ENCODE results near the gene SCAP.

Gene SCAP

GRCh38 chr3:47433796-47434195 is 41.9 kb downstream of the SCAP start:
- Mint-ChIP-seq H3K27ac (no peak overlapping the region), H3K9me3 (no peaks in the 10 kb centered on the region), H3K36me3 (peaks cover 31 to 52% of the 10 kb centered on the region in 2 donors), H3K4me3 (no peak overlapping the region), H3K4me1 (peaks cover 0 to 3% of the 10 kb centered on the region in 2 donors), H3K27me3 (no peaks in the 10 kb centered on the region)
- no peak for DNase-seq
- ATAC-seq (replicated peaks) = peak in 1 of 2 donors; percentile 44

- H3K4me3 Mint-ChIP-seq = no peak overlapping the region
- H3K27me3 Mint-ChIP-seq = no peaks in the 10 kb centered on the region
Observed at GRCh38 chr3:47432673-47433072, 43.1 kb downstream of the SCAP start.

GRCh38 chr3:47431225-47431624 is 44.5 kb downstream of the SCAP start:
- Mint-ChIP-seq H3K27ac (no peak overlapping the region), H3K4me1 (peaks cover 0 to 3% of the 10 kb centered on the region in 2 donors), H3K4me3 (no peak overlapping the region), H3K9me3 (no peaks in the 10 kb centered on the region), H3K27me3 (no peaks in the 10 kb centered on the region), H3K36me3 (peaks cover 24 to 53% of the 10 kb centered on the region in 2 donors)
- DNase-seq (no peak), ATAC-seq (replicated peaks) (no peak)

More at GRCh38 chr3:47432673-47433072, 43.1 kb downstream of the SCAP start:
- no peak overlapping the region for H3K27ac Mint-ChIP-seq
- ATAC-seq (replicated peaks) (no peak), DNase-seq (no peak)
- H3K36me3 Mint-ChIP-seq = peaks cover 27 to 53% of the 10 kb centered on the region in 2 donors
- peaks cover 0 to 3% of the 10 kb centered on the region in 2 donors for H3K4me1 Mint-ChIP-seq
- H3K9me3 Mint-ChIP-seq = no peaks in the 10 kb centered on the region

GRCh38 chr3:47430606-47431005 is 45.1 kb downstream of the SCAP start:
- H3K4me3 Mint-ChIP-seq = no peak overlapping the region
- no peak overlapping the region for H3K27ac Mint-ChIP-seq
- DNase-seq = no peak
- peaks cover 24 to 57% of the 10 kb centered on the region in 2 donors for H3K36me3 Mint-ChIP-seq
- no peaks in the 10 kb centered on the region for H3K27me3 Mint-ChIP-seq
- H3K4me1 Mint-ChIP-seq = peaks cover 0 to 3% of the 10 kb centered on the region in 2 donors
- no peak for ATAC-seq (replicated peaks)
- H3K9me3 Mint-ChIP-seq = no peaks in the 10 kb centered on the region

GRCh38 chr3:47429476-47430270 is 46.1 kb downstream of the SCAP start:
- Mint-ChIP-seq H3K4me1 (peaks cover 0 to 3% of the 10 kb centered on the region in 2 donors), H3K36me3 (peaks cover 26 to 60% of the 10 kb centered on the region in 2 donors), H3K4me3 (no peak overlapping the region), H3K27ac (peak overlapping the region; percentile 60), H3K9me3 (no peaks in the 10 kb centered on the region), H3K27me3 (no peaks in the 10 kb centered on the region)
- ATAC-seq (replicated peaks) = no peak
- DNase-seq = no peak

- Mint-ChIP-seq H3K36me3 (peaks cover 19 to 61% of the 10 kb centered on the region in 2 donors), H3K27ac (peak overlapping the region; percentile 66), H3K4me3 (no peak overlapping the region)
Observed at GRCh38 chr3:47428662-47429061, 47.1 kb downstream of the SCAP start.

GRCh38 chr3:47427866-47428265 is 47.9 kb downstream of the SCAP start:
- H3K9me3 Mint-ChIP-seq = no peaks in the 10 kb centered on the region
- no peak for ATAC-seq (replicated peaks)
- no peak overlapping the region for H3K27ac Mint-ChIP-seq

More at GRCh38 chr3:47428662-47429061, 47.1 kb downstream of the SCAP start:
- Mint-ChIP-seq H3K9me3 (no peaks in the 10 kb centered on the region), H3K27me3 (no peaks in the 10 kb centered on the region), H3K4me1 (peaks cover 0 to 3% of the 10 kb centered on the region in 2 donors)
- ATAC-seq (replicated peaks) (no peak), DNase-seq (no peak)

GRCh38 chr3:47425959-47426358 is 49.8 kb downstream of the SCAP start:
- Mint-ChIP-seq H3K27ac (peak overlapping the region; percentile 62), H3K36me3 (peaks cover 18 to 67% of the 10 kb centered on the region in 2 donors)

More at GRCh38 chr3:47427866-47428265, 47.9 kb downstream of the SCAP start:
- Mint-ChIP-seq H3K36me3 (peaks cover 13 to 62% of the 10 kb centered on the region in 2 donors), H3K4me1 (peaks cover 7 to 8% of the 10 kb centered on the region in 2 donors), H3K4me3 (no peak overlapping the region), H3K27me3 (no peaks in the 10 kb centered on the region)
- no peak for DNase-seq

GRCh38 chr3:47425383-47425778 is 50.4 kb downstream of the SCAP start:
- DNase-seq (no peak), ATAC-seq (replicated peaks) (no peak)
- no peak overlapping the region for H3K4me3 Mint-ChIP-seq
- H3K27me3 Mint-ChIP-seq = no peaks in the 10 kb centered on the region
- H3K27ac Mint-ChIP-seq = peak overlapping the region; percentile 62
- H3K9me3 Mint-ChIP-seq = no peaks in the 10 kb centered on the region
- peaks cover 21 to 65% of the 10 kb centered on the region in 2 donors for H3K36me3 Mint-ChIP-seq
- H3K4me1 Mint-ChIP-seq = peaks cover 20 to 31% of the 10 kb centered on the region in 2 donors

More at GRCh38 chr3:47425959-47426358, 49.8 kb downstream of the SCAP start:
- DNase-seq (no peak), ATAC-seq (replicated peaks) (no peak)
- Mint-ChIP-seq H3K4me3 (no peak overlapping the region), H3K27me3 (no peaks in the 10 kb centered on the region), H3K4me1 (peaks cover 17 to 27% of the 10 kb centered on the region in 2 donors), H3K9me3 (no peaks in the 10 kb centered on the region)

GRCh38 chr3:47424434-47425382 is 51.0 kb downstream of the SCAP start:
- ATAC-seq (replicated peaks) (no peak), DNase-seq (no peak)
- H3K9me3 Mint-ChIP-seq = no peaks in the 10 kb centered on the region
- peak overlapping the region; percentile 87 for H3K27ac Mint-ChIP-seq
- no peaks in the 10 kb centered on the region for H3K27me3 Mint-ChIP-seq
- H3K4me1 Mint-ChIP-seq = peaks cover 17 to 34% of the 10 kb centered on the region in 2 donors
- peaks cover 23 to 58% of the 10 kb centered on the region in 2 donors for H3K36me3 Mint-ChIP-seq
- H3K4me3 Mint-ChIP-seq = no peak overlapping the region

- peaks cover 30 to 57% of the 10 kb centered on the region in 2 donors for H3K36me3 Mint-ChIP-seq
- no peaks in the 10 kb centered on the region for H3K27me3 Mint-ChIP-seq
- peaks cover 19 to 40% of the 10 kb centered on the region in 2 donors for H3K4me1 Mint-ChIP-seq
- no peaks in the 10 kb centered on the region for H3K9me3 Mint-ChIP-seq
- ATAC-seq (replicated peaks) (no peak), DNase-seq (no peak)
- H3K4me3 Mint-ChIP-seq = no peak overlapping the region
- peak overlapping the region; percentile 87 for H3K27ac Mint-ChIP-seq
Observed at GRCh38 chr3:47423548-47424145, 52.1 kb downstream of the SCAP start.

- Mint-ChIP-seq H3K9me3 (no peaks in the 10 kb centered on the region), H3K27ac (peak overlapping the region; percentile 98), H3K4me1 (peaks cover 19 to 40% of the 10 kb centered on the region in 2 donors), H3K4me3 (peak overlapping the region in 1 of 2 donors; percentile 20), H3K36me3 (peaks cover 31 to 50% of the 10 kb centered on the region in 2 donors), H3K27me3 (no peaks in the 10 kb centered on the region)
- no peak for DNase-seq
- ATAC-seq (replicated peaks) = no peak
Observed at GRCh38 chr3:47422743-47423142, 53.0 kb downstream of the SCAP start.

GRCh38 chr3:47421741-47422649 is 53.7 kb downstream of the SCAP start:
- peak overlapping the region; percentile 98 for H3K27ac Mint-ChIP-seq
- DNase-seq = no peak
- no peaks in the 10 kb centered on the region for H3K9me3 Mint-ChIP-seq
- H3K4me3 Mint-ChIP-seq = peak overlapping the region in 1 of 2 donors; percentile 47
- no peak for ATAC-seq (replicated peaks)
- peaks cover 31 to 50% of the 10 kb centered on the region in 2 donors for H3K36me3 Mint-ChIP-seq
- no peaks in the 10 kb centered on the region for H3K27me3 Mint-ChIP-seq
- H3K4me1 Mint-ChIP-seq = peaks cover 19 to 40% of the 10 kb centered on the region in 2 donors

Data from stimulated activated naive B cell treated with anti-CD40 and anti-IgM and Interleukin-4, amounts not matched to agents 10 μg/mL and 1 μg/mL and 100 μg/mL, for 72 hours (primary cell).